Central memory CD8-positive, alpha-beta T cell (primary cell): ENCODE measurements around the gene TTC33.

Experiments
- ATAC-seq: fragments of 150-1000 bp; cut with Tn5 transposase; replicated peaks from 2 replicates; pipeline ENCODE4 v1.10.0; 2022; ENCODE audit warnings: mild to moderate bottlenecking, moderate FRiP score, moderate number of reproducible peaks; ENCODE audit not compliant: poor library complexity, severe bottlenecking; ENCODE audit errors: extremely low read depth
- DNase-seq, 2 donors: peaks; one replicate each; pipeline ENCODE4 v3.0.0; 2021; ENCODE audit warnings: low spot score in 2 of 2
- H3K27ac Mint-ChIP-seq: one replicate; pipeline ENCODE4 v1.8.0; 2022; ENCODE audit warnings: low read depth, mild to moderate bottlenecking, moderate library complexity, mixed read lengths
- H3K27me3 Mint-ChIP-seq: one replicate; pipeline ENCODE4 v1.8.0; 2022; ENCODE audit warnings: mixed read lengths
- H3K36me3 Mint-ChIP-seq: one replicate; pipeline ENCODE4 v1.8.0; 2022; ENCODE audit warnings: mild to moderate bottlenecking, moderate library complexity, mixed read lengths; ENCODE audit not compliant: insufficient read depth
- H3K4me1 Mint-ChIP-seq: one replicate; pipeline ENCODE4 v1.8.0; 2022; ENCODE audit warnings: mixed read lengths
- H3K4me3 Mint-ChIP-seq: one replicate; pipeline ENCODE4 v1.8.0; 2022; ENCODE audit warnings: mild to moderate bottlenecking, moderate library complexity, mixed read lengths
- H3K9me3 Mint-ChIP-seq: one replicate; pipeline ENCODE4 v1.8.0; 2022; ENCODE audit warnings: mixed read lengths

TTC33 gene

GRCh38 chr5:40691894-40692293, 63.9 kb downstream of the TTC33 start:
- Mint-ChIP-seq H3K9me3 (no peaks in the 10 kb centered on the region), H3K27ac (peak overlapping the region; percentile 10), H3K27me3 (no peaks in the 10 kb centered on the region), H3K4me3 (no peak overlapping the region), H3K4me1 (peaks cover 54% of the 10 kb centered on the region), H3K36me3 (peaks cover 75% of the 10 kb centered on the region)
- ATAC-seq = no peak
- no peak for DNase-seq

GRCh38 chr5:40690267-40690666, 65.5 kb downstream of the TTC33 start:
- DNase-seq = no peak
- ATAC-seq = no peak
- Mint-ChIP-seq H3K4me3 (no peak overlapping the region), H3K9me3 (no peaks in the 10 kb centered on the region), H3K27me3 (no peaks in the 10 kb centered on the region), H3K36me3 (peaks cover 70% of the 10 kb centered on the region), H3K4me1 (peaks cover 65% of the 10 kb centered on the region), H3K27ac (peak overlapping the region; percentile 25)

GRCh38 chr5:40689438-40689837, 66.3 kb downstream of the TTC33 start:
- peaks cover 71% of the 10 kb centered on the region for H3K4me1 Mint-ChIP-seq
- H3K4me3 Mint-ChIP-seq = peak overlapping the region; percentile 17
- no peaks in the 10 kb centered on the region for H3K27me3 Mint-ChIP-seq
- DNase-seq (no peak), ATAC-seq (no peak)
- H3K27ac Mint-ChIP-seq = peak overlapping the region; percentile 90
- H3K9me3 Mint-ChIP-seq = no peaks in the 10 kb centered on the region
- peaks cover 64% of the 10 kb centered on the region for H3K36me3 Mint-ChIP-seq

DNA sequence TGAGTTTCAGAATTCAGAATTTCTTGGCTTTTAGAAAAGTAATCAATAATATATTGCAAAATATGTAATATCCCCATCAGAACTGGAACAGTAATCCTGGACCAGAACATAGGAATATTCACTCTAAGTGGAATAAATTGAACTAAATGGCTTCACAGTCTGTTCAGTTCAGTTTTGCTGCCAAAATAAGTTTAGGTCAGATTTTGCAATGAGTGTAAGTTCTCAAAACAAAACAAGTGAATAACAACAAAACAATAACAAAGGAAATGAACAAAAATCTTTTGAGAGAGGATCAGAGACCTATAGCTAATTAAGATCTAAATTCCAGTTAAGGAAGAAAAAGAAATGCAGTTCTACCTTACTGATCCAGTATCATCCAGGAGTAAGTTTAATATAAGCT, 66.8 kb downstream of the TTC33 start:
- no peak for ATAC-seq
- no peaks in the 10 kb centered on the region for H3K9me3 Mint-ChIP-seq

DNA sequence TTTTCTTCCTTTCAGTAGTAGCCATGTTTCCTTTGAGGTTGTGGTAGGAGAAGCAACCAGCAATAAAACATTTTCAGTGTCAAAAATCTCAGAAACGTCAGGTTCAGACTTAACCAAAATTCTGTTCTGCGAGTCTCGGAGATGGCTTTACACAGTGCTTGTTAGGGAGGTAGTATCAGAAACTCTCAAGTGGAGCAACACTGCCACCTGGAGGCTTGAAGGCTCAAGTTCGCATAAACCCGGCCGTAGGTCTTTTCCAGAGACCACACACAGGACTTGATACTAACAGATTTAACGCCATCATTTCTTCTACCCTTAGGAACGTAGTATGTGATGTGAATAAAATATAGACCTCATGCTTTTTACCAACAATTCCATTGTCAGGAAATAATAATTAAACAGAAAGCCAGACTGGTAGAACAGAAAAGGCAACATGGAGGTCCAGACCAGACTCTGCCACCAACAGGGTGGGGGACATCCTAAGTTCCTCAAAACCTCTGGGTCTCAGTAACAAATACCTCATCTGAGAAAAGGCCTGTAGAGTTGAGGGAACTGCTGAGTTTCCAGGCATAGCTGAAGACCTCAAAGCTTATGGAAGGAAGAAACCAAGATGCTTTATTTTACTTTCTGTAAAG, 67.5 kb downstream of the TTC33 start:
- no peaks in the 10 kb centered on the region for H3K27me3 Mint-ChIP-seq
- ATAC-seq = peak; percentile 76
- H3K36me3 Mint-ChIP-seq = peaks cover 60% of the 10 kb centered on the region
- DNase-seq = peak; percentile 79 to 82
- peaks cover 83% of the 10 kb centered on the region for H3K4me1 Mint-ChIP-seq
- no peaks in the 10 kb centered on the region for H3K9me3 Mint-ChIP-seq
- peak overlapping the region; percentile 90 for H3K27ac Mint-ChIP-seq
- peak overlapping the region; percentile 99 for H3K4me3 Mint-ChIP-seq

More for the DNA sequence above, 66.8 kb downstream of the TTC33 start:
- peaks cover 75% of the 10 kb centered on the region for H3K4me1 Mint-ChIP-seq
- H3K27me3 Mint-ChIP-seq = no peaks in the 10 kb centered on the region
- peak overlapping the region; percentile 90 for H3K27ac Mint-ChIP-seq
- H3K4me3 Mint-ChIP-seq = peak overlapping the region; percentile 17
- DNase-seq = no peak
- H3K36me3 Mint-ChIP-seq = peaks cover 60% of the 10 kb centered on the region

GRCh38 chr5:40687321-40687720, 68.4 kb downstream of the TTC33 start:
- Mint-ChIP-seq H3K36me3 (peaks cover 58% of the 10 kb centered on the region), H3K4me3 (peak overlapping the region; percentile 99), H3K4me1 (peaks cover 90% of the 10 kb centered on the region), H3K9me3 (no peaks in the 10 kb centered on the region), H3K27ac (peak overlapping the region; percentile 90), H3K27me3 (no peaks in the 10 kb centered on the region)
- DNase-seq (no peak), ATAC-seq (peak; percentile 41)

DNA sequence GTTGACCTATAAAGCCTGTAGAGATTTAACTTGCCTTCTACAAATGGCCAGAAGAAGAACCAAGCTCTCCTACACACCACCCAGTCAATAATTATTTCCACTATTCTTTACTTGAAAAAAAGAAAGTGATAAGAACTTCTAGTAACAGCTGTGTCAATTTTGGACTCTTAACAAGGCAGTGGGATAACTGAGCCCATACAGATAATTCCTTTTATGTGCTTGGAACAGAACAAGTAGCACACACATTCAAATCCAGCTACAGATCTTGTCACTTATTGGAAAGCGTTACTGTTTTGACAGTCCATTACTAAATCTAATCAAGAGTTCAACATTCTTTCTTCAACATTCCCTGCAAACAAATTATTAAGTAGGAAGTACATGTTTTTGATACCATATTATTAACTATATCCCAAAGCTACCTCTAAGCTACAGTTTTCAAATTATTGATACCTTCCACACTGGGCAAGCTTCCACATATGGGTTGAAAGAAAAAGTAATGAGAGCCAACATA, 69.7 kb downstream of the TTC33 start:
- peaks cover 58% of the 10 kb centered on the region for H3K36me3 Mint-ChIP-seq
- no peak for DNase-seq
- H3K4me3 Mint-ChIP-seq = peak overlapping the region; percentile 99
- H3K9me3 Mint-ChIP-seq = no peaks in the 10 kb centered on the region
- ATAC-seq = no peak
- peaks cover 94% of the 10 kb centered on the region for H3K4me1 Mint-ChIP-seq
- peak overlapping the region; percentile 90 for H3K27ac Mint-ChIP-seq
- no peaks in the 10 kb centered on the region for H3K27me3 Mint-ChIP-seq

GRCh38 chr5:40685193-40685592, 70.6 kb downstream of the TTC33 start:
- H3K4me1 Mint-ChIP-seq = peaks cover 91% of the 10 kb centered on the region
- no peak for ATAC-seq

GRCh38 chr5:40683305-40683704, 72.5 kb downstream of the TTC33 start:
- H3K27ac Mint-ChIP-seq = peak overlapping the region; percentile 100
- peaks cover 94% of the 10 kb centered on the region for H3K4me1 Mint-ChIP-seq
- DNase-seq = no peak
- H3K4me3 Mint-ChIP-seq = peak overlapping the region; percentile 99
- no peaks in the 10 kb centered on the region for H3K9me3 Mint-ChIP-seq
- H3K27me3 Mint-ChIP-seq = no peaks in the 10 kb centered on the region
- no peak for ATAC-seq
- H3K36me3 Mint-ChIP-seq = peaks cover 62% of the 10 kb centered on the region

More at GRCh38 chr5:40685193-40685592, 70.6 kb downstream of the TTC33 start:
- DNase-seq = no peak
- H3K27ac Mint-ChIP-seq = peak overlapping the region; percentile 90
- peaks cover 59% of the 10 kb centered on the region for H3K36me3 Mint-ChIP-seq
- H3K27me3 Mint-ChIP-seq = no peaks in the 10 kb centered on the region
- peak overlapping the region; percentile 99 for H3K4me3 Mint-ChIP-seq
- no peaks in the 10 kb centered on the region for H3K9me3 Mint-ChIP-seq

- no peaks in the 10 kb centered on the region for H3K9me3 Mint-ChIP-seq
- no peak for ATAC-seq
- DNase-seq = no peak
- H3K36me3 Mint-ChIP-seq = peaks cover 53% of the 10 kb centered on the region
- H3K4me1 Mint-ChIP-seq = peaks cover 90% of the 10 kb centered on the region
- H3K27ac Mint-ChIP-seq = peak overlapping the region; percentile 100
- H3K27me3 Mint-ChIP-seq = no peaks in the 10 kb centered on the region
- peak overlapping the region; percentile 99 for H3K4me3 Mint-ChIP-seq
Observed at GRCh38 chr5:40682154-40683017, 73.4 kb downstream of the TTC33 start.

DNA sequence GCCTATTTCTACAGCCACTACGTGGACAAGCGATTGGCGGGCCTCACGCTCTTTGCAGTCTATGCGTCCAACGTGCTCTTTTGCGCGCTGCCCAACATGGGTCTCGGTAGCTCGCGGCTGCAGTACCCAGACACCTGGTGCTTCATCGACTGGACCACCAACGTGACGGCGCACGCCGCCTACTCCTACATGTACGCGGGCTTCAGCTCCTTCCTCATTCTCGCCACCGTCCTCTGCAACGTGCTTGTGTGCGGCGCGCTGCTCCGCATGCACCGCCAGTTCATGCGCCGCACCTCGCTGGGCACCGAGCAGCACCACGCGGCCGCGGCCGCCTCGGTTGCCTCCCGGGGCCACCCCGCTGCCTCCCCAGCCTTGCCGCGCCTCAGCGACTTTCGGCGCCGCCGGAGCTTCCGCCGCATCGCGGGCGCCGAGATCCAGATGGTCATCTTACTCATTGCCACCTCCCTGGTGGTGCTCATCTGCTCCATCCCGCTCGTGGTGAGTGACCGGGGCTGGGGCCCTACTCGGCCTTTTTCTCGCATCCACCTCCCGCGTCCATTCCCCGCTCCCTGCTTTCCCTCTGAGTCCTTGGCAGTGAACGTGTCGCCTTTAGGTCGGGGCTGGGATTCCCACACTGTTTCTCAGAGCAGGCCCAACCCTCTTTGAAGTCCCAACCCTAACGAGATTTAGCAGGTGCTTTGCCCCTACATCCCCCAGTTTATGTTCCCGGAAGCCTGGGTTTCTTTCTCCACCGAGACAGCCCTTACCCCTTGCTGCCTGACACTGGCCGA, 74.2 kb downstream of the TTC33 start:
- Mint-ChIP-seq H3K4me3 (peak overlapping the region; percentile 99), H3K36me3 (peaks cover 47% of the 10 kb centered on the region), H3K27ac (peak overlapping the region; percentile 100), H3K27me3 (no peaks in the 10 kb centered on the region), H3K4me1 (peaks cover 90% of the 10 kb centered on the region), H3K9me3 (no peaks in the 10 kb centered on the region)
- DNase-seq (peak; percentile 30 to 33), ATAC-seq (peak; percentile 1)

GRCh38 chr5:40680741-40681362, 74.9 kb downstream of the TTC33 start:
- Mint-ChIP-seq H3K4me3 (peak overlapping the region; percentile 99), H3K9me3 (no peaks in the 10 kb centered on the region), H3K27ac (peak overlapping the region; percentile 100), H3K36me3 (peaks cover 45% of the 10 kb centered on the region), H3K27me3 (no peaks in the 10 kb centered on the region), H3K4me1 (peaks cover 89% of the 10 kb centered on the region)
- ATAC-seq (peak; percentile 34), DNase-seq (peak; percentile 37 to 40)
